GM10248 (cell line): ENCODE results near the gene OR10G3.

Experiments
- CTCF ChIA-PET: fragments of 300-600 bp; sonication (Branson Sonifier 250); formaldehyde crosslinking; extraction: SDS; loops from one replicate; lab custom pipeline; 2021; ENCODE audit warnings: antibody characterized with exemption; lab: Yijun Ruan, JAX
- POLR2A ChIA-PET: fragments of 350-650 bp; sonication (Branson Sonifier 250); formaldehyde crosslinking; extraction: SDS; loops from one replicate; lab custom pipeline; 2020; ENCODE audit warnings: antibody characterized with exemption; lab: Yijun Ruan, JAX
- DNase-seq: peaks from one replicate; pipeline ENCODE4 v3.0.0; 2012; ENCODE audit errors: extremely low spot score
- CTCF ChIP-seq: IDR thresholded peaks from 2 replicates; pipeline ENCODE4 v1.5.1; 2012; ENCODE audit warnings: mild to moderate bottlenecking, low read depth; ENCODE audit errors: extremely low read depth, missing control alignments, control extremely low read depth

Gene OR10G3

DNA sequence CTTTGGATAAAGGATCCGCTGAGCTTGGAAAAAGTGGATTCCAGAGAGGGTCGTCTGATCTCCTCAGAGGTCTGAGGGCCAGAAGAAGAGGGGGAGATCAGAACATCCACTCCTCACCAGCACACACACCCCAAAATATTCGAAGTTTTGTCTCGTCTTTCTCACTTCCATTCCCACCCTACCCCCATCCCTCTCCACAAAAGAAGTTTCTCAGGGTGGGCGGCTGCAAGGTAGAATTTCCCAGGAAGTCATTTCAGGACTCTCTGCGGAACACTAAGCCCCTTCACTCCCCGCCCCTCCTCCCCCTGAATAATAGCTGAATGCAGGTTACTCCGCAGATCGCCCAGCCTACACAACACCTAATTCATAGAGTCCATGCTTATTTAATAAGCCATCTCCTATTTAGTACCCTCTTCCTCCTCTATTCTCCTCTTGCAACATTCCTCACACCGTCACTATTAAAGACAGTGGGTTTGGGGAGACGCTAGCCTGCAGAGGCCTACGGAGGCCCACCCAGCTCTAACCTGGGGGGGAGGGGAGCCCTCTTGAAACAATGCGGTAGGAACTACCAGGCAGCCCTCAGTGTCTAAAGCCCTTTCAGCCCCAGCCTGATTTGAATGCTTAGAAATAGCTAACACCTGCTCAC is 53.1 kb downstream of the OR10G3 start:
- TF ChIP-seq CTCF: no peak
- peak; percentile 25 for DNase-seq
- POLR2A ChIA-PET: interaction anchor here (0.6 to 1.2 kb wide), 2 partner anchors 16 to 30 kb away, joined by 3 to 13 read pairs; partner anchors contain the start of gene METTL3
- CTCF ChIA-PET: interaction anchor here (0.8 to 6.5 kb wide), 9 partner anchors 8 to 435 kb away, joined by 3 to 31 read pairs (median 8); partner anchors contain the start of genes METTL3 and TOX4

- POLR2A ChIA-PET: interaction anchor here (0.6 to 1.2 kb wide), 2 partner anchors 15 to 30 kb away, joined by 3 to 13 read pairs; partner anchors contain the start of gene METTL3
- CTCF ChIA-PET: interaction anchor here (1.6 to 6.5 kb wide), 8 partner anchors 9 to 49 kb away, joined by 5 to 31 read pairs (median 8); partner anchors contain the start of genes METTL3 and TOX4
- peak; percentile 80 for DNase-seq
- no peak for TF ChIP-seq CTCF
These were observed 53.8 kb downstream of the OR10G3 start, which contains the start of gene SALL2 for GRCh38 chr14:21525962-21526671. Gene SALL2 (minus strand): TSS chr14:21526346. CDS start chr14:21526127, 219 bp downstream.

DNA sequence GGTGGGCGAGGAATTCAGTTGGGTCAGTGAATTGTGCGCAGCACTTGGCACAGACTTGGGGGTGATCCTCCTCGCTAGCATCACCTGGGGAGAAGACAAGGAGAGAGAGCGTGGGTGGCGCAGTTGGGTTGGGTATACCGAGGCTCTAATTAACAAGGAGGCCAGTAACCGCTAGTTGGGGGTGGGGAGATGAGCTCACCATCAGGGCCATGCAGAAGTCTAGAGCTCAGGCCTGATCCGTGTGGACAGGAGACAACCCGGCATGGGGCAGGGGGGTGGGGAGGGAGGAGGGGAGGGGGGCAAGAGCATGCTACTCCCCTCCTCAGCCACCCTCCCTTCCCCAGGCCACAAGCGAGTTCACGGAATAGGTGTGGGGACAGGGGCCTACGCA is 54.3 kb downstream of the OR10G3 start:
- no peak for DNase-seq
- no peak for TF ChIP-seq CTCF
- ChIA-PET CTCF (interaction anchor here (1.6 to 6.5 kb wide), 8 partner anchors 9 to 48 kb away, joined by 5 to 31 read pairs (median 8); partner anchors contain the start of genes METTL3 and TOX4), POLR2A (no interaction called here)

GRCh38 chr14:21524575-21525490 is 55.0 kb downstream of the OR10G3 start:
- ChIA-PET POLR2A (no interaction called here), CTCF (interaction anchor here (0.6 to 3.2 kb wide), 8 partner anchors 8 to 48 kb away, joined by 3 to 13 read pairs (median 4); partner anchors contain the start of genes RAB2B and TOX4)
- no peak for TF ChIP-seq CTCF
- DNase-seq: no peak

DNA sequence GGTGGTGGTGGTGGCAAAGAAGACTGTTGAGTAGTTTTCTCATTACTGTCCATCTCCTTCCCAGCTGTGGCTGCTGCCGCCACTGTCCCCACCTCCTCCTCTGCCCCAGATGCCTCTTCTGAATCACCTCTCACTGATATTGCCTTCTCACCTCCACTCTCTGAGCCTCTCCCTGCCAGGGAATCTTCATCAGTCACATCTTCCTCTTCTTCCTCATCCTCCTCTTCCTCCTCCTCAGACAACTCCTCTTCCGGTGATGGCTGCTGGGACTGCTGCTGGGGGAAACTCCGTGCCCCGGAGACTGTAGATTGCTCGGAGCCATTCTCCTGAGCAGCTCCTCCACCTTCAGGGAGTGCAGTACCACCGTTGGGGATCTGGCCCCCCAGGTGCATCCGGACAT is 56.7 kb downstream of the OR10G3 start:
- no peak for DNase-seq
- CTCF ChIA-PET: interaction anchor here (0.8 to 3.3 kb wide), 7 partner anchors 8 to 46 kb away, joined by 3 to 11 read pairs (median 4); partner anchors contain the start of genes RAB2B and TOX4
- POLR2A ChIA-PET: no interaction called here
- TF ChIP-seq CTCF: no peak
